Tibial nerve (tissue), 4 donors: ENCODE data around the gene RPS19BP1. TPM values are rescaled to one million over a fixed set of nuclear protein-coding genes. Genes with fewer than 3 reads are reported as not detected.

Experiments used
- DNase-seq, 2 donors: peaks; one replicate each; pipeline ENCODE4 v3.0.0-alpha.2; 2019; ENCODE audit warnings: low spot score in 2 of 2
- H3K27ac ChIP-seq, 4 donors: fragments of 200-600 bp; sonication (generic) in 3 of 4; one replicate each; pipeline ENCODE4 v1.5.1; 2017 to 2019; ENCODE audit warnings: mild to moderate bottlenecking in 1 of 4
- H3K27me3 ChIP-seq, 2 donors: fragments of 200-600 bp; sonication (generic) in 1 of 2; one replicate each; pipeline versions ENCODE4 v1.5.1 to v1.6.0; 2017 to 2019
- H3K36me3 ChIP-seq, 3 donors: fragments of 200-600 bp; sonication (generic); one replicate each; pipeline ENCODE4 v1.5.1; 2018 to 2019
- H3K4me1 ChIP-seq, 4 donors: fragments of 200-600 bp; sonication (generic) in 3 of 4; one replicate each; pipeline ENCODE4 v1.5.1; 2017 to 2019
- H3K4me3 ChIP-seq, 4 donors: fragments of 200-600 bp; sonication (generic) in 3 of 4; one replicate each; pipeline ENCODE4 v1.5.1; 2017 to 2019; ENCODE audit warnings: mild to moderate bottlenecking in 1 of 4, moderate library complexity in 1 of 4
- H3K9me3 ChIP-seq, 4 donors: fragments of 200-600 bp; sonication (generic) in 3 of 4; one replicate each; pipeline ENCODE4 v1.5.1; 2017 to 2019
- EP300 ChIP-seq, 2 donors: sonication (generic); formaldehyde crosslinking; IDR thresholded peaks; one replicate each; pipeline ENCODE4 v1.6.1; 2017; ENCODE audit warnings: antibody characterized with exemption in 2 of 2, mild to moderate bottlenecking in 1 of 2
- POLR2A ChIP-seq, 2 donors: fragments of 450-650 bp; IDR thresholded peaks; one replicate each; pipeline ENCODE4 v1.6.1; 2017; ENCODE audit warnings: antibody characterized with exemption in 2 of 2, mild to moderate bottlenecking in 2 of 2, moderate library complexity in 2 of 2
- WGBS, 2 donors: methylation state at CpG; one replicate each; pipeline ENCODE4 v1.1.5; 2018; 5-methylcytosine and 5-hydroxymethylcytosine counted together
- total RNA-seq, 4 donors: library from RNA; depleted of rRNA; stranded (reverse); fragments of >200 nt; gene quantifications; one replicate each; pipeline ENCODE4 v1.1.0, GENCODE V29; 2016
- TF ChIP-seq, protein P1 (sequence below), 5 experiments: fragments of 200-600 bp in 3 of 5; fragments of 450-650 bp in 2 of 5; sonication (generic) in 3 of 5; IDR thresholded peaks; one replicate each; pipeline ENCODE4 v1.5.1; 2016 to 2019; ENCODE audit warnings: antibody characterized with exemption in 5 of 5, mild to moderate bottlenecking in 3 of 5, moderate library complexity in 2 of 5

The RPS19BP1 gene
- total RNA-seq, 4 donors from 2014 or later, result 178 to 206 (median 197) TPM

DNA sequence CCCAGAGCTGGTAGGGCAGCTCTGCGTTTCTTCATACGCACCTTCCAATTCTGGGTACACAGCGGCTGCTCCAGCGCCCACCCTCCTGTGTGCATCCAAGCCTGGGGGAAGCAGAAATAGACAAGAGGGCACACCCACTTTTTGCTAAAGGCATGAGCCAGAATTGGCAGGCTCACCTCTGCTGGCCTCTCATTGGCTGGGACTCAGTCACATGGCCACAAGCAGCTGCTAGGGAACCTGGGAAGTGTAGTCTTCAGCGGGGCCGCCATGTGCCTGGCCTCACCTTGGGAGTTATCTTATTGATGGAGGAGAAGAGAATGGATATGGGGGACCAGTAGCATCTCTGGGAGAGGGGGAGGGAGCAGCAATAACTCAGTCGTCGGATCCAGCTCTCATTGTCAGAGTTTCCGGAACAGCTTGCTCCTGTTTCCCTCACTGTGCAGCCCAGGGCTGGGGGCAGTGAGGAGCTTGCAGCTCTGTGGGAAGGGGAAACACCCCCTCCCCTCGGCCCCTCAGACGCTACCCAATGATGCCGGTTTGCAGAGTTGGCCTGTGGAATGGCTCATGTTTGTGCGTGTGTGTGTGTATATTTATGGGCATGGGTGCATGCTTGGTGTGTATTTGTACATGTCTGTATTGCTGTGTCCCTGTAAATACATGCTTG lies 42.3 kb downstream of the RPS19BP1 start:
- TF ChIP-seq POLR2A (IDR thresholded peaks at IDR 0.05) (no peak), EP300 (IDR thresholded peaks at IDR 0.05) (no peak)
- TF ChIP-seq, protein P1, sequence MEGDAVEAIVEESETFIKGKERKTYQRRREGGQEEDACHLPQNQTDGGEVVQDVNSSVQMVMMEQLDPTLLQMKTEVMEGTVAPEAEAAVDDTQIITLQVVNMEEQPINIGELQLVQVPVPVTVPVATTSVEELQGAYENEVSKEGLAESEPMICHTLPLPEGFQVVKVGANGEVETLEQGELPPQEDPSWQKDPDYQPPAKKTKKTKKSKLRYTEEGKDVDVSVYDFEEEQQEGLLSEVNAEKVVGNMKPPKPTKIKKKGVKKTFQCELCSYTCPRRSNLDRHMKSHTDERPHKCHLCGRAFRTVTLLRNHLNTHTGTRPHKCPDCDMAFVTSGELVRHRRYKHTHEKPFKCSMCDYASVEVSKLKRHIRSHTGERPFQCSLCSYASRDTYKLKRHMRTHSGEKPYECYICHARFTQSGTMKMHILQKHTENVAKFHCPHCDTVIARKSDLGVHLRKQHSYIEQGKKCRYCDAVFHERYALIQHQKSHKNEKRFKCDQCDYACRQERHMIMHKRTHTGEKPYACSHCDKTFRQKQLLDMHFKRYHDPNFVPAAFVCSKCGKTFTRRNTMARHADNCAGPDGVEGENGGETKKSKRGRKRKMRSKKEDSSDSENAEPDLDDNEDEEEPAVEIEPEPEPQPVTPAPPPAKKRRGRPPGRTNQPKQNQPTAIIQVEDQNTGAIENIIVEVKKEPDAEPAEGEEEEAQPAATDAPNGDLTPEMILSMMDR (IDR thresholded peaks at IDR 0.05), result no peak
- no peak overlapping the region for H3K4me3 ChIP-seq
- H3K4me1 ChIP-seq, result peaks cover 0 to 59% (median 7%) of the 10 kb centered on the region in 4 donors
- peak overlapping the region in 1 of 4 donors; percentile 5 for H3K27ac ChIP-seq
- WGBS, 2 donors, result 47 to 54% methylated on average over 12 to 13 of the region's 13 CpGs
- DNase-seq, result peak in 1 of 2 donors; percentile 77
- no peaks in the 10 kb centered on the region for H3K27me3 ChIP-seq
- no peaks in the 10 kb centered on the region for H3K9me3 ChIP-seq
- H3K36me3 ChIP-seq, result peaks cover 0 to 48% (median 0%) of the 10 kb centered on the region in 3 donors

DNA sequence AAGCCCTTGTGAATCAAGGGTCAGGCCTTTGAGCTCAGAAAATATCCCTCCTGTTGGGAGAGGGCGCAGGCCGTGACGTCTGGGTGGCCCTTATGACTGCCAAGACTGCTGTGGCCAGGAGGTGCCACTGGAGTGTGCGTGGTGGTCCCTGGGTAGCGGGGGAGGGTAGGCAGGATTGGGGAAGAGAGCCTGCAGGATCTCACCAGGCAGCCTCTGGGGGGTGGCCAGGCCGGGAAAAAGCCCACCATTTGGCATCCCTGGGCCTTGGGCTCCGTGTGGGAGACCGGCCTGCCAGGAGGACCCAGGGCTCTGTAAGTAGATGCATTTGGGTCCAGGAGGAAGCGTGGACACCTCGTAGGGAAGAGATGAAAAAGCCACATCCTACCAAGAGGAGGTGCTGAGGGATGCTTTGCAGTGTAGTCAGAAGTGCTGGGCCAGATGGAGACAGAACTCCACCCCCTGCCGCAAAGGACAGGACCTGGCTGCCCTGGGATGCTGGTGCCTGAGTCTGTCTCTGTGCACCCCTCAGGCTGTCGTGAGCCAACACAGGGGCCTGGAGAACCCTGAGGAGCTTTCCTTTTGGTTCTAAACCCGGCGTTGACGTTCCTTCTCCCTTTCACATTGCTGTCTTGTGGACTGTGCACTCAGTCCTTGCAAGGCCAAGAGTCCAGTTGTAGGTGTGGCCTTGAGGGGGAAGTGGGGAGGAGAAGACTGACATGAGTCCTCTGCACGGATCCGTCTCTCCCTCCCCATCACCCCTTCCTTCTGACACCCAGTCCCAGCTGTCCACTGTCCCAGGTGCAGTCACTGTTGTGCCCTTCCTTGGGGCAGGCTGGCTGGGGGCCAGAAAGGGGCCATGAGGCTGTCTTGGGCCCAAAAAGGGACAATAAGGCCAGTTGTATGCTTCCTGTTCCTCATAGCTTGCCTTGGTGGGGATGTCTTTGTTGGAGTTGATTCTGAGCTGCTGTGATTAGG lies 43.2 kb downstream of the RPS19BP1 start:
- TF ChIP-seq, protein P1 (IDR thresholded peaks at IDR 0.05), result no peak
- TF ChIP-seq EP300 (IDR thresholded peaks at IDR 0.05), result no peak
- TF ChIP-seq POLR2A (IDR thresholded peaks at IDR 0.05), result no peak
- no peaks in the 10 kb centered on the region for H3K27me3 ChIP-seq
- 76 to 80% methylated on average over 17 of the region's 17 CpGs for WGBS, 2 donors
- peaks cover 0 to 55% (median 7%) of the 10 kb centered on the region in 4 donors for H3K4me1 ChIP-seq
- no peak for DNase-seq
- H3K9me3 ChIP-seq, result no peaks in the 10 kb centered on the region
- peak overlapping the region in 2 of 4 donors; percentile 27 to 37 for H3K27ac ChIP-seq
- H3K4me3 ChIP-seq, result no peak overlapping the region
- peaks cover 0 to 48% (median 0%) of the 10 kb centered on the region in 3 donors for H3K36me3 ChIP-seq

DNA sequence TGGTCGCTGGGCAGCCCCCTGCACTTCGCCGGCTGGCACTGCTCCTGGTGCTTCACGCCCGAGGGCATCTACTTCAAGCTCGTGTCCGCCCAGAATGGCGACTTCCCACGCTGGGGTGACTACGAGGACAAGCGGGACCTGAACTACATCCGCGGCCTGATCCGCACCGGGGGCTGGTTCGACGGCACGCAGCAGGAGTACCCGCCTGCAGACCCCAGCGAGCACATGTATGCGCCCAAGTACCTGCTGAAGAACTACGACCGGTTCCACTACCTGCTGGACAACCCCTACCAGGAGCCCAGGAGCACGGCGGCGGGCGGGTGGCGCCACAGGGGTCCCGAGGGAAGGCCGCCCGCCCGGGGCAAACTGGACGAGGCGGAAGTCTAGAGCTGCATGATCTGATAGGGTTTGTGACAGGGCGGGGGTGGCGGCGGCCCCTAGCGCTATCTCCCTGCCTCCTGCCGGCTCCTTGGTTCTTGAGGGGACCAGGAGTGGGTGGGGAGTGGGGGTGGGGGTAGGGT lies 43.9 kb downstream of the RPS19BP1 start:
- DNase-seq, result no peak
- H3K27me3 ChIP-seq, result no peaks in the 10 kb centered on the region
- no peaks in the 10 kb centered on the region for H3K9me3 ChIP-seq
- WGBS, 2 donors, result 90 to 91% methylated on average over 28 to 39 of the region's 39 CpGs
- TF ChIP-seq POLR2A (IDR thresholded peaks at IDR 0.05), result no peak
- TF ChIP-seq EP300 (IDR thresholded peaks at IDR 0.05), result no peak
- TF ChIP-seq, protein P1 (IDR thresholded peaks at IDR 0.05), result no peak
- H3K4me3 ChIP-seq, result no peak overlapping the region
- H3K27ac ChIP-seq, result peak overlapping the region in 2 of 4 donors; percentile 27 to 37
- peaks cover 0 to 47% (median 7%) of the 10 kb centered on the region in 4 donors for H3K4me1 ChIP-seq
- peaks cover 0 to 51% (median 0%) of the 10 kb centered on the region in 3 donors for H3K36me3 ChIP-seq

DNA sequence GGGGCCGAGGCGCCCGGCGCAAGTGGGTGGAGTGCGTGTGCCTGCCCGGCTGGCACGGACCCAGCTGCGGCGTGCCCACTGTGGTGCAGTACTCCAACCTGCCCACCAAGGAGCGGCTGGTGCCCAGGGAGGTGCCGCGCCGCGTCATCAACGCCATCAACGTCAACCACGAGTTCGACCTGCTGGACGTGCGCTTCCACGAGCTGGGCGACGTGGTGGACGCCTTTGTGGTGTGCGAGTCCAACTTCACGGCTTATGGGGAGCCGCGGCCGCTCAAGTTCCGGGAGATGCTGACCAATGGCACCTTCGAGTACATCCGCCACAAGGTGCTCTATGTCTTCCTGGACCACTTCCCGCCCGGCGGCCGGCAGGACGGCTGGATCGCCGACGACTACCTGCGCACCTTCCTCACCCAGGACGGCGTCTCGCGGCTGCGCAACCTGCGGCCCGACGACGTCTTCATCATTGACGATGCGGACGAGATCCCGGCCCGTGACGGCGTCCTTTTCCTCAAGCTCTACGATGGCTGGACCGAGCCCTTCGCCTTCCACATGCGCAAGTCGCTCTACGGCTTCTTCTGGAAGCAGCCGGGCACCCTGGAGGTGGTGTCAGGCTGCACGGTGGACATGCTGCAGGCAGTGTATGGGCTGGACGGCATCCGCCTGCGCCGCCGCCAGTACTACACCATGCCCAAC lies 44.6 kb downstream of the RPS19BP1 start:
- no peak for TF ChIP-seq POLR2A (IDR thresholded peaks at IDR 0.05)
- TF ChIP-seq EP300 (IDR thresholded peaks at IDR 0.05), result no peak
- TF ChIP-seq, protein P1 (IDR thresholded peaks at IDR 0.05), result no peak
- H3K36me3 ChIP-seq, result peaks cover 0 to 56% (median 0%) of the 10 kb centered on the region in 3 donors
- 95 to 98% methylated on average over 54 to 61 of the region's 70 CpGs for WGBS, 2 donors
- no peak overlapping the region for H3K27ac ChIP-seq
- H3K27me3 ChIP-seq, result no peaks in the 10 kb centered on the region
- DNase-seq, result no peak
- H3K4me3 ChIP-seq, result no peak overlapping the region
- peaks cover 0 to 44% (median 7%) of the 10 kb centered on the region in 4 donors for H3K4me1 ChIP-seq
- no peaks in the 10 kb centered on the region for H3K9me3 ChIP-seq
